22Rv1 (cell line): Measurements from ENCODE around the gene CAVIN4.

Source experiments
- H3K27ac ChIP-seq: fragments of 450-650 bp; 2 replicates; pipeline ENCODE4 v1.5.1; 2017
- ZFX ChIP-seq: fragments of 450-650 bp; IDR thresholded peaks from 2 replicates; pipeline ENCODE4 v1.6.1; 2017; ENCODE audit warnings: antibody characterized with exemption, borderline replicate concordance
- TF ChIP-seq, protein P1 (sequence below): fragments of 450-650 bp; IDR thresholded peaks from 2 replicates; pipeline ENCODE4 v1.5.1; 2017; ENCODE audit warnings: mild to moderate bottlenecking

Gene CAVIN4

DNA sequence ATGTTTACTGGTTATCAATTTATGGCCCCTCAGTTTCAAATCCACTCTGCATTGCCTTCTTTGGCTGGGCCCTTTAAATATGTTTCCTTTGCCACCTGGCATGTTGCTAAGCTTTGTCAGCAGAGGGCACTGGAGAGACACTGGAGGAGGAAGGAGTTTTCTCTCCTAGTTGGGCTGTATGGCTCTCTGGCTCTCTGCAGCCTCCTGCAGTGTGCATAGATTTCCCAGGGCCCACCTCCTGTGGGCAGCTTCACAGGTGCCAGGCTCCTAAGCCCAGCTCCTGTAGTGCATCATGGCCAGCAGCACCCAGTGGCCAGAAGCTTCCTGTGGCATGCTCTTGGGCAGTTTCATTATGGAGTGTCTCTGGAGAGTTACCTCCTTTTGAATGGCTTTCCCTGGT is 23.3 kb downstream of the CAVIN4 start:
- no peak overlapping the region for H3K27ac ChIP-seq
- no peak for TF ChIP-seq ZFX
- TF ChIP-seq, protein P1, sequence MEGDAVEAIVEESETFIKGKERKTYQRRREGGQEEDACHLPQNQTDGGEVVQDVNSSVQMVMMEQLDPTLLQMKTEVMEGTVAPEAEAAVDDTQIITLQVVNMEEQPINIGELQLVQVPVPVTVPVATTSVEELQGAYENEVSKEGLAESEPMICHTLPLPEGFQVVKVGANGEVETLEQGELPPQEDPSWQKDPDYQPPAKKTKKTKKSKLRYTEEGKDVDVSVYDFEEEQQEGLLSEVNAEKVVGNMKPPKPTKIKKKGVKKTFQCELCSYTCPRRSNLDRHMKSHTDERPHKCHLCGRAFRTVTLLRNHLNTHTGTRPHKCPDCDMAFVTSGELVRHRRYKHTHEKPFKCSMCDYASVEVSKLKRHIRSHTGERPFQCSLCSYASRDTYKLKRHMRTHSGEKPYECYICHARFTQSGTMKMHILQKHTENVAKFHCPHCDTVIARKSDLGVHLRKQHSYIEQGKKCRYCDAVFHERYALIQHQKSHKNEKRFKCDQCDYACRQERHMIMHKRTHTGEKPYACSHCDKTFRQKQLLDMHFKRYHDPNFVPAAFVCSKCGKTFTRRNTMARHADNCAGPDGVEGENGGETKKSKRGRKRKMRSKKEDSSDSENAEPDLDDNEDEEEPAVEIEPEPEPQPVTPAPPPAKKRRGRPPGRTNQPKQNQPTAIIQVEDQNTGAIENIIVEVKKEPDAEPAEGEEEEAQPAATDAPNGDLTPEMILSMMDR, result peak; percentile 85

DNA sequence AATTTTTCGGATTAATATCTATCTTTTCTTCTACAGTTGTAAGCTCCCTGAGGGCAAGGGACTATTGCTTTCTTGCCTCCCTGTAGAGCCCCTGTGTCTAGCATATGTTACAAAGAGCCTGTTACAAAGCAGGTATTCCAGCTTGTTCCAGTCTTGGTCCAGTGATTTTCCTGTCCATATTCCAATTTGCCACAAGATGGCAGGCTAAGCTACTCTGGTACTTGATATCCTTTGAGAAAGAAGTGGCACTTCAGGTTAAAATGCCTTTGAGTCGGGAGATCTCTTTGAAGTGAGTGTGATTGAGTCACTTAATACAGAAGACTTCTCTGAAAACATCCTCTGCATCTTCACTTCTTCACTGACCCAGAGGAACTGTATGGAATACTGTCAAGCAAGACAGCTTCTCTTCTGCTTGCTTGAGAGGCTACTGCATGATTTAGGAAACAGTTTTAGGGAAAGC is 24.5 kb downstream of the CAVIN4 start:
- H3K27ac ChIP-seq, result no peak overlapping the region
- TF ChIP-seq ZFX, result no peak
- TF ChIP-seq, protein P1, result peak; percentile 84

DNA sequence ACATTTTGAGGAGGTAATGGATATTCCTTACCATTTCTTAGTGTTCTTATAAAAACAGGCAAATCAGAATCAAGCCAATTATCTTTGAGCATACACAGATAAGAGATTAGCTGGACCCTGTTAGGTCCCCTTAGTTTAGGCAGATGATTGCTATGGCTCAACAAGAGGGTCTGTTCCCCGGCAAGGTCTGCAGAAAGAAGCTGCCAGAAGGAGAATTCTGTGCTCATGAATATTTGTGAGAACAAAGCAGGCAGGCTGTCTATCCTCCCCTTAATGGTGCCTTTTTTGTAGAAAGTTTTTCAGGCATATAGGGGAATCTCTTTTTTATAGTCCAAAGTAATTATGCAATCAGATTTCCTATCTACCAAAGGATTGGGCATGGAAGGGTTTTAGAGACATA is 27.5 kb downstream of the CAVIN4 start:
- H3K27ac ChIP-seq, result no peak overlapping the region
- TF ChIP-seq ZFX, result no peak
- TF ChIP-seq, protein P1, result no peak

DNA sequence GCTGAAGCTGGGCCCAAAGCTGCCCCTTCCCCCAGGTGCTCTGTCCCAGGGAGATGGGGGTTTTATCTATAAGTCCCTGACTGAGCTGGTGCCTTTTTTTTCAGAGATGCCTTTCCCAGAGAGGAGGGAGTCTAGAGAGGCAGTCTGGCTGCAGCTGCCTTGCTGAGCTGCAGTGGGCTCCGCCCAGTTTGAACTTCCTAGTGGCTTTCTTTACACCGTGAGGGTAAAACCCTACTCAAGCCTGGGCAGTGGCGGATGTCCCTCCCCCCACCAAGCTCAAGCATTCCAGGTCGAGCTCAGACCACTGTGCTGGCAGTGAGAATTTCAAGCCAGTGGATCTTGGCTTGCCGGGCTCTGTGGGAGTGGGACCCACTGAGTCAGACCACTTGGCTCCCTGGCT is 41.3 kb downstream of the CAVIN4 start:
- TF ChIP-seq, protein P1, result no peak
- TF ChIP-seq ZFX, result no peak
- H3K27ac ChIP-seq, result no peak overlapping the region

DNA sequence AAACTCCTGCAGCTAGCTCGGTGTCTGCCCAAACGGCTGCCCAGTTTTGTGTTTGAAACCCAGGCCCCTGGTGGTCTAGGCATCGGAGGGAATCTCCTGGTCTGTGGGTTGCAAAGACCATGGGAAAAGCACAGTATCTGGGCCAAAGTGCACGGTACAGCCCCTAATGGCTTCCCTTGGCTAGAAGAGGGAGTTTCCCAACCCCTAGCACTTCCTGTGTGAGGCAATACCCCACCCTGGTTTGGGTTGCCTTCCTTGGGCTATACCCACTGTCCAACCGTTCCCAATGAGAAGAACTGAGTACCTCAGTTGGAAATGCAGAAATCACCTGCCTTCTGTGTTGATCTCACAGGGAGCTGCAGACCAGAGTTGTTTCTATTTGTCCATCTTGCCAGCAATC is 41.8 kb downstream of the CAVIN4 start:
- no peak overlapping the region for H3K27ac ChIP-seq
- TF ChIP-seq ZFX, result no peak
- TF ChIP-seq, protein P1, result no peak

DNA sequence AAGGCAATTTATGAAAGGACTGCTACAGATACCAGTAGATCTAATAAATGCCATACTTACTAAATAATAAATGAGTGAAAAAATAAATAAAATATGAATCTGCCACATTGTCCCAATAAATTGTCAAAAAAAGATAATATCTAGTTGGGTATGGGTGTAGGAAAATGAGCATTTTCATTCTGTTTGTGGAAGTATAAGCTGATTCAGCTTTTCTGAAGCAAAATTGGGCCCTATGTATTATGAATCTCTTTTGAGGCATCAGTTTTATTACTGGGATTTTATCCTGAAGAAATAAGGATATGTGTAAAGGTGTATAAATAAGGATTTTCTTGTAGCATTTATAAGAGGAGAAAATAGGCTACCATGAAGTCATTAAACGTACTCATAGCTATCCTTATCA is 46.1 kb downstream of the CAVIN4 start:
- no peak for TF ChIP-seq ZFX
- TF ChIP-seq, protein P1, result no peak
- H3K27ac ChIP-seq, result no peak overlapping the region

DNA sequence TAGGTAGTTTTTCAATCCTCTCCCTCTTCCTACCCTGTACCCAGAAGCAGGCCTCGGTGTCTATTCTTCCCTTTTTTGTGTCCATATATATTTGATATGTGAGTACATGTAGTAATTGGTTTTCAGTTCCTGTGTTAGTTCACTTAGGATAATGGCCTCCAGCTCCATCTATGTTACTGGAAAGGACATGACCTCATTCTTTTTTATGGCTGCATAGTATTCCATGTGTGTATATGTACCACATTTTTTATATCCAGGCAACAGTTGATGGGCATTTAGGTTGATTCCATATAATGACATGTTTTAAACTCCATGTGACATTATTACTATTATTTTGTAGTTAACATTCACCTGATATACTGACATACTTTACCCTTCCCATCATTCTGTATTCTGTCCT is 49.1 kb downstream of the CAVIN4 start:
- no peak for TF ChIP-seq ZFX
- TF ChIP-seq, protein P1, result no peak
- no peak overlapping the region for H3K27ac ChIP-seq
